ENCODE measurements around the gene BICD1.
A peak's percentile ranks its signal among the peaks of the same experiment; 100 is the strongest.

The BICD1 gene

GRCh38 chr12:32379667-32380066 is 273.0 kb downstream of the BICD1 start:
- H3K36me3 ChIP-seq (ENCODE audit: insufficient read depth, low read length): no peaks in the 10 kb centered on the region
- no peaks in the 10 kb centered on the region for H3K9me3 ChIP-seq (ENCODE audit: insufficient read depth, low read depth, low read length)
- peaks cover 13% of the 10 kb centered on the region for H3K4me1 ChIP-seq (ENCODE audit: insufficient read depth, low read length)
- H3K27ac ChIP-seq (ENCODE audit: low read depth, low read length): no peak overlapping the region
- 91% methylated on average over 6 of the region's 8 CpGs for WGBS
- H3K27me3 ChIP-seq (ENCODE audit: insufficient read depth, low read length): no peaks in the 10 kb centered on the region
- no peak overlapping the region for H3K4me3 ChIP-seq (ENCODE audit: low read length)
- no peak overlapping the region for H3K9ac ChIP-seq (ENCODE audit: low read depth, low read length)

- no peaks in the 10 kb centered on the region for H3K27me3 ChIP-seq (ENCODE audit: insufficient read depth, low read length)
- peaks cover 9% of the 10 kb centered on the region for H3K4me1 ChIP-seq (ENCODE audit: insufficient read depth, low read length)
- no peaks in the 10 kb centered on the region for H3K9me3 ChIP-seq (ENCODE audit: insufficient read depth, low read depth, low read length)
- H3K9ac ChIP-seq (ENCODE audit: low read depth, low read length): no peak overlapping the region
- H3K36me3 ChIP-seq (ENCODE audit: insufficient read depth, low read length): no peaks in the 10 kb centered on the region
- WGBS: 100% methylated on average over 1 of the region's 2 CpGs
- no peak overlapping the region for H3K27ac ChIP-seq (ENCODE audit: low read depth, low read length)
- no peak overlapping the region for H3K4me3 ChIP-seq (ENCODE audit: low read length)
Measured at GRCh38 chr12:32382226-32382625, 275.6 kb downstream of the BICD1 start.

DNA sequence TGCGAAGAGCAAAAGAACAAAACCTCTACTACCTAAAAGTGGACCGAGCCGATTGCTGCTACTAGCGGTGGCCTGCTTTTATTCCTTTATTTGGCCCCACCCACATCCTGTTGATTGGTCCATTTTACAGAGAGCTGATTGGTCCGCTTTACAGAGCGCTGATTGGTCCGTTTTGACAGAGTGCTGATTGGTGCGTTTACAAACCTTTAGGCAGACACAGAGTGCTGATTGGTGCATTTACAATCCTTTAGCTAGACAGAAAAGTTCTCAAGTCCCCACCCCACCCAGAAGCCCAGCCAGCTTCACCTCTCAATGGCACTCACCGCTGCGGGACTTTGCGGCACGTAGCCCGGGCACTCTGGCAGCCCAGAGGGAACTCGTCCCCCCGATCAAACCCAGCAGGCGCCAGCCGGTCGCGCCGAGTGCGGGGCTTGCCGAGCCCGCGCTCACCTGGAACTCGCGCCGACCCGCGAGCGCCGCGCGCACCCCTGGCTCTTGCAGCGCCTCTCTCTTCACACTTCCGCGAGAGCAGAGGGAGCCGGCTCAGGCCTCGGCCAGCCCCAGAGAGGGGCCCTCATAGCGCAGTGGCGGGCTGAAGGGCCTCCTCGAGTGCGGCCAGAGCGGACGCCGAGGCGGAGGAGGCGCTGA is 284.0 kb downstream of the BICD1 start:
- WGBS: 97% methylated on average over 47 of the region's 47 CpGs
- Histone ChIP-seq H3K27me3 (ENCODE audit: insufficient read depth, low read length) (no peaks in the 10 kb centered on the region), H3K9ac (ENCODE audit: low read depth, low read length) (no peak overlapping the region), H3K36me3 (ENCODE audit: insufficient read depth, low read length) (no peaks in the 10 kb centered on the region), H3K27ac (ENCODE audit: low read depth, low read length) (no peak overlapping the region), H3K4me1 (ENCODE audit: insufficient read depth, low read length) (peaks cover 11% of the 10 kb centered on the region), H3K4me3 (ENCODE audit: low read length) (no peak overlapping the region), H3K9me3 (ENCODE audit: insufficient read depth, low read depth, low read length) (no peaks in the 10 kb centered on the region)

GRCh38 chr12:32395026-32395425 is 288.4 kb downstream of the BICD1 start:
- Histone ChIP-seq H3K36me3 (ENCODE audit: insufficient read depth, low read length) (no peaks in the 10 kb centered on the region), H3K27me3 (ENCODE audit: insufficient read depth, low read length) (no peaks in the 10 kb centered on the region), H3K9ac (ENCODE audit: low read depth, low read length) (no peak overlapping the region), H3K4me1 (ENCODE audit: insufficient read depth, low read length) (peaks cover 26% of the 10 kb centered on the region), H3K4me3 (ENCODE audit: low read length) (no peak overlapping the region), H3K27ac (ENCODE audit: low read depth, low read length) (no peak overlapping the region), H3K9me3 (ENCODE audit: insufficient read depth, low read depth, low read length) (no peaks in the 10 kb centered on the region)

DNA sequence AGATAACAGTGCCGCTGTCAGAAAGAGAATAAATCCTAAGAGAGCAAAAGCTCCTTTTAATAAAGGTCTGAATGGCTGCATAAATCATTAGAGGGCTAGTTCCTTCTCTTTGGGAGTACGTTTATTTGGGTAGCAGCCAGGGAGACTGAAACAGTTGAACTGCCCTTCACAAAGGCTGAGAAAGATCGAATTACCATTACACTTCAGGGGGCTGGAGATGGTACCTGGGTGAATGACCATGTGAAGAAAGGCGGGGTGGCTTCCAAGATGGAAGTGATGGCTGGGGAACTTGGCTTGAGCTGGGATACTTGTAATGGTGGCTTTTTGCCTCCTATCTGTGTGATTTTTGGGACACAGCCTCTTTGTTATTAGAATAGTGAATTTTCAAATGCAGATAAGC is 291.0 kb downstream of the BICD1 start:
- Histone ChIP-seq H3K27me3 (ENCODE audit: insufficient read depth, low read length) (no peaks in the 10 kb centered on the region), H3K9me3 (ENCODE audit: insufficient read depth, low read depth, low read length) (no peaks in the 10 kb centered on the region), H3K4me1 (ENCODE audit: insufficient read depth, low read length) (peaks cover 27% of the 10 kb centered on the region), H3K27ac (ENCODE audit: low read depth, low read length) (no peak overlapping the region; the same call in 1 of the 2 replicates), H3K9ac (ENCODE audit: low read depth, low read length) (no peak overlapping the region), H3K36me3 (ENCODE audit: insufficient read depth, low read length) (no peaks in the 10 kb centered on the region; the same call in none of the 2 replicates), H3K4me3 (ENCODE audit: low read length) (no peak overlapping the region)
- 69% methylated on average over 4 of the region's 4 CpGs for WGBS

GRCh38 chr12:32398181-32398580 is 291.5 kb downstream of the BICD1 start:
- Histone ChIP-seq H3K36me3 (ENCODE audit: insufficient read depth, low read length) (peaks cover 3% of the 10 kb centered on the region), H3K27ac (ENCODE audit: low read depth, low read length) (peak overlapping the region; percentile 99; the same call in 1 of the 2 replicates), H3K27me3 (ENCODE audit: insufficient read depth, low read length) (no peaks in the 10 kb centered on the region), H3K9ac (ENCODE audit: low read depth, low read length) (no peak overlapping the region), H3K4me1 (ENCODE audit: insufficient read depth, low read length) (peaks cover 32% of the 10 kb centered on the region), H3K9me3 (ENCODE audit: insufficient read depth, low read depth, low read length) (no peaks in the 10 kb centered on the region), H3K4me3 (ENCODE audit: low read length) (peak overlapping the region; percentile 82)
- WGBS: 78% methylated on average over 3 of the region's 4 CpGs

DNA sequence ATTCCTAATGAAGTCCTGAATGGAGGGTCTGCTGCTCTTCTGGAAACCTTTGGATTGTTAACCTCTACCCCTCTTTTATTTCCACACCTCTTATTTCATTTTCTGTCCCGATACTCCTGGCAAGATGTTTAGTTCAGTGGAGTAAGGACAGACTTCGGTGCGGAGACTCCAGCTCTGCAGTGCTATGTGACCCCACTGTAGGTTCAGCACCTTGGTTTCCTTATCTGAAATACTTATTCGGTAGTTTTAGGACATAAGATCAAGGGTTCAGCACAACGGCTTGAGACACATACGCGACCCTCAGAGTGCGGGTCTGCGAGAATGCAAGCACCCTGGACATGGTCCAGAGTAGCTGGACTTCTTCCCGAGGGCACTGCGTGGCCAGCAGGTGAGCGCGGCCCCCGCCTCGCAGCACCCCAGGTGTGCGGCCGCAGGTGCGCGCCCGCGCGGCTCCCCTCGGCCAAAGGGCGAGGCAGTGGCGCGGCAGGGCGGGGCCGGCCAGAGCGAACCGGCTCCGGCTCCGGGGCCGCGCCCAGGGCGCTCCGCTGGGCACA is 292.2 kb downstream of the BICD1 start:
- Histone ChIP-seq H3K27ac (ENCODE audit: low read depth, low read length) (peak overlapping the region; percentile 99), H3K36me3 (ENCODE audit: insufficient read depth, low read length) (peaks cover 7% of the 10 kb centered on the region), H3K4me1 (ENCODE audit: insufficient read depth, low read length) (peaks cover 36% of the 10 kb centered on the region), H3K27me3 (ENCODE audit: insufficient read depth, low read length) (no peaks in the 10 kb centered on the region), H3K9me3 (ENCODE audit: insufficient read depth, low read depth, low read length) (no peaks in the 10 kb centered on the region), H3K4me3 (ENCODE audit: low read length) (peak overlapping the region; percentile 82), H3K9ac (ENCODE audit: low read depth, low read length) (peak overlapping the region; percentile 90)
- 2% methylated on average over 36 of the region's 36 CpGs for WGBS

- under 1% methylated on average over 82 of the region's 82 CpGs for WGBS
- Histone ChIP-seq H3K4me1 (ENCODE audit: insufficient read depth, low read length) (peaks cover 38% of the 10 kb centered on the region), H3K4me3 (ENCODE audit: low read length) (peak within 1 kb of the TSS; percentile 82), H3K9me3 (ENCODE audit: insufficient read depth, low read depth, low read length) (no peaks in the 10 kb centered on the region), H3K9ac (ENCODE audit: low read depth, low read length) (peak within 1 kb of the TSS; percentile 90), H3K27me3 (ENCODE audit: insufficient read depth, low read length) (no peaks in the 10 kb centered on the region), H3K36me3 (ENCODE audit: insufficient read depth, low read length) (peaks cover 9% of the 10 kb centered on the region), H3K27ac (ENCODE audit: low read depth, low read length) (peak within 1 kb of the TSS; percentile 99)
Measured at GRCh38 chr12:32399370-32400113, 292.9 kb downstream of the BICD1 start, which contains the start of gene FGD4. Gene FGD4 (plus strand): TSS chr12:32399558.

- under 1% methylated on average over 15 of the region's 15 CpGs for WGBS
- H3K9ac ChIP-seq (ENCODE audit: low read depth, low read length): peak overlapping the region; percentile 90
- H3K9me3 ChIP-seq (ENCODE audit: insufficient read depth, low read depth, low read length): no peaks in the 10 kb centered on the region
- H3K27ac ChIP-seq (ENCODE audit: low read depth, low read length): peak overlapping the region; percentile 99
- peaks cover 32% of the 10 kb centered on the region for H3K4me1 ChIP-seq (ENCODE audit: insufficient read depth, low read length)
- peaks cover 9% of the 10 kb centered on the region for H3K36me3 ChIP-seq (ENCODE audit: insufficient read depth, low read length)
- H3K27me3 ChIP-seq (ENCODE audit: insufficient read depth, low read length): no peaks in the 10 kb centered on the region
- H3K4me3 ChIP-seq (ENCODE audit: low read length): peak overlapping the region; percentile 82
Measured at GRCh38 chr12:32400114-32400672, 293.5 kb downstream of the BICD1 start.

DNA sequence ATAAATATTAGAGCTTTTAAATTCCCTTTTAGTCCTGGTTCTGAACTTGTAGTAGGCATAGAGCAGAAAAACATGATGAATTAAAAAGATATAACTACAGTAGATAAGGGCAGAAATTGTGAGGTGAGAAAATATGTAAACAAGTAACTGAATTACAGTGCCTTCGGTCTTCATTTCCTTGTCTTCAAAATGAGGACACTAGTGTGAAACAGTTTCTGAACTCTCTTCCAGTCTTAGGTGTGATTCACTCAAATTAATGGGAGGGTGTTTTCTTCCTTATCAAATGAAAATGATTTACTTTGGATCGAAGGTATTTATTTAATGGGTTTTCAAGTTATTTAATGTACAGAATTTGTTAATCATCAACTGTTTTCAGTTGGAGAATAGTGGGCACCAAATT is 294.2 kb downstream of the BICD1 start:
- peak overlapping the region; percentile 90 for H3K9ac ChIP-seq (ENCODE audit: low read depth, low read length)
- 14% methylated on average over 2 of the region's 2 CpGs for WGBS
- H3K27me3 ChIP-seq (ENCODE audit: insufficient read depth, low read length): no peaks in the 10 kb centered on the region
- H3K4me1 ChIP-seq (ENCODE audit: insufficient read depth, low read length): peaks cover 25% of the 10 kb centered on the region
- peak overlapping the region; percentile 82 for H3K4me3 ChIP-seq (ENCODE audit: low read length)
- peak overlapping the region; percentile 99 for H3K27ac ChIP-seq (ENCODE audit: low read depth, low read length)
- H3K36me3 ChIP-seq (ENCODE audit: insufficient read depth, low read length): peaks cover 9% of the 10 kb centered on the region
- no peaks in the 10 kb centered on the region for H3K9me3 ChIP-seq (ENCODE audit: insufficient read depth, low read depth, low read length)

GRCh38 chr12:32402170-32402569 is 295.5 kb downstream of the BICD1 start:
- WGBS: 94% methylated on average over 10 of the region's 10 CpGs
- peaks cover 25% of the 10 kb centered on the region for H3K4me1 ChIP-seq (ENCODE audit: insufficient read depth, low read length)
- no peaks in the 10 kb centered on the region for H3K9me3 ChIP-seq (ENCODE audit: insufficient read depth, low read depth, low read length)
- no peak overlapping the region for H3K27ac ChIP-seq (ENCODE audit: low read depth, low read length)
- H3K36me3 ChIP-seq (ENCODE audit: insufficient read depth, low read length): peaks cover 9% of the 10 kb centered on the region
- H3K9ac ChIP-seq (ENCODE audit: low read depth, low read length): no peak overlapping the region
- no peaks in the 10 kb centered on the region for H3K27me3 ChIP-seq (ENCODE audit: insufficient read depth, low read length)
- peak overlapping the region; percentile 11; the same call in 1 of the 2 replicates for H3K4me3 ChIP-seq (ENCODE audit: low read length)
